GM23338 (cell line): ENCODE results near the gene EBF4. TPM values are rescaled to one million over a fixed set of nuclear protein-coding genes. Genes with fewer than 3 reads are reported as not detected.

Experiments used
- ATAC-seq: fragments of 200-7000 bp; cut with Tn5 transposase; 3 replicates; pipeline ENCODE4 v1.9.1; 2020
- DNase-seq: peaks from one replicate; pipeline ENCODE4 v3.0.0-alpha.2; 2015; ENCODE audit warnings: low spot score
- H2AFZ ChIP-seq: fragments of 200-600 bp; sonication (generic); 2 replicates; pipeline ENCODE4 v1.8.0; 2016; ENCODE audit warnings: antibody characterized with exemption, mild to moderate bottlenecking, moderate library complexity
- H3F3A ChIP-seq: fragments of 200-600 bp; sonication (generic); replicated peaks from 2 replicates; pipeline ENCODE4 v1.8.0; 2017; ENCODE audit warnings: antibody characterized with exemption, mixed run types, low read depth
- H3K27ac ChIP-seq: fragments of 200-600 bp; sonication (generic); 2 replicates; pipeline ENCODE4 v1.6.1; 2016; ENCODE audit warnings: low read depth
- H3K27me3 ChIP-seq: fragments of 200-600 bp; sonication (generic); 2 replicates; pipeline ENCODE4 v1.8.0; 2016; ENCODE audit warnings: mild to moderate bottlenecking, mixed run types, moderate library complexity; ENCODE audit not compliant: insufficient read depth
- H3K36me3 ChIP-seq: fragments of 200-600 bp; sonication (generic); 2 replicates; pipeline ENCODE4 v1.8.0; 2016; ENCODE audit warnings: mild to moderate bottlenecking; ENCODE audit not compliant: insufficient read depth
- H3K4me1 ChIP-seq: fragments of 200-600 bp; sonication (generic); 2 replicates; pipeline ENCODE4 v1.8.0; 2016; ENCODE audit warnings: mild to moderate bottlenecking, moderate library complexity; ENCODE audit not compliant: insufficient read depth
- H3K4me2 ChIP-seq: fragments of 200-600 bp; sonication (generic); 2 replicates; pipeline ENCODE4 v1.7.1; 2017; ENCODE audit warnings: mixed run types
- H3K4me3 ChIP-seq: fragments of 200-600 bp; sonication (generic); 2 replicates; pipeline ENCODE4 v1.6.1; 2016; ENCODE audit warnings: mixed run types
- H3K79me2 ChIP-seq: fragments of 200-600 bp; sonication (generic); replicated peaks from 2 replicates; pipeline ENCODE4 v1.8.0; 2017; ENCODE audit warnings: mild to moderate bottlenecking; ENCODE audit not compliant: insufficient read depth
- H3K9me2 ChIP-seq: fragments of 200-600 bp; sonication (generic); 2 replicates; pipeline ENCODE4 v1.8.0; 2017; ENCODE audit not compliant: insufficient read depth
- H4K20me1 ChIP-seq: fragments of 200-600 bp; sonication (generic); replicated peaks from 2 replicates; pipeline ENCODE4 v1.8.0; 2017; ENCODE audit warnings: mild to moderate bottlenecking; ENCODE audit not compliant: insufficient read depth
- H3K27ac Mint-ChIP-seq: 2 replicates; pipeline ENCODE4 v1.8.0; 2020; ENCODE audit warnings: inconsistent platforms, mild to moderate bottlenecking, moderate library complexity, mixed read lengths
- H3K27me3 Mint-ChIP-seq: 3 replicates; pipeline ENCODE4 v1.8.0; 2022; ENCODE audit warnings: low read depth, mild to moderate bottlenecking, moderate library complexity, mixed read lengths, inconsistent platforms; ENCODE audit not compliant: insufficient read depth, poor library complexity
- H3K36me3 Mint-ChIP-seq: 3 replicates; pipeline ENCODE4 v1.8.0; 2021; ENCODE audit warnings: low read depth, mild to moderate bottlenecking, inconsistent platforms, moderate library complexity, mixed read lengths
- H3K4me1 Mint-ChIP-seq: 3 replicates; pipeline ENCODE4 v1.8.0; 2020; ENCODE audit warnings: mild to moderate bottlenecking, inconsistent platforms, mixed read lengths
- H3K4me3 Mint-ChIP-seq: 3 replicates; pipeline ENCODE4 v1.8.0; 2021; ENCODE audit warnings: moderate library complexity, mild to moderate bottlenecking, inconsistent platforms, mixed read lengths
- H3K9me3 Mint-ChIP-seq: 3 replicates; pipeline ENCODE4 v1.8.0; 2020; ENCODE audit warnings: moderate library complexity, mild to moderate bottlenecking, inconsistent platforms, mixed read lengths
- CREB1 ChIP-seq: fragments of 250-450 bp; sonication (Bioruptor Pico); IDR thresholded peaks from 2 replicates; pipeline ENCODE4 v1.5.0; 2020; ENCODE audit warnings: low read depth, mild to moderate bottlenecking, moderate library complexity
- EZH2 ChIP-seq: fragments of 200-600 bp; sonication (generic); IDR thresholded peaks from one replicate; pipeline ENCODE4 v1.8.0; 2017; ENCODE audit warnings: antibody characterized with exemption, mild to moderate bottlenecking, low read depth; ENCODE audit not compliant: unreplicated experiment
- EZH2phosphoT487 ChIP-seq: fragments of 200-600 bp; sonication (generic); IDR thresholded peaks from one replicate; pipeline ENCODE4 v1.8.1; 2018; ENCODE audit warnings: antibody characterized with exemption; ENCODE audit not compliant: unreplicated experiment
- JUNB ChIP-seq: IDR thresholded peaks from one replicate; pipeline ENCODE4 v1.6.1; 2016; ENCODE audit warnings: antibody characterized with exemption; ENCODE audit not compliant: unreplicated experiment
- NANOG ChIP-seq: IDR thresholded peaks from 2 replicates; pipeline ENCODE4 v1.6.1; 2016; ENCODE audit warnings: antibody characterized with exemption, borderline replicate concordance
- POLR2AphosphoS5 ChIP-seq: IDR thresholded peaks from 2 replicates; pipeline ENCODE4 v1.6.1; 2016; ENCODE audit warnings: antibody characterized with exemption, low read depth
- REST ChIP-seq: IDR thresholded peaks from one replicate; pipeline ENCODE4 v1.6.1; 2018; ENCODE audit warnings: antibody characterized with exemption; ENCODE audit not compliant: unreplicated experiment
- STAT1 ChIP-seq: IDR thresholded peaks from one replicate; pipeline ENCODE4 v1.6.1; 2016; ENCODE audit warnings: antibody characterized with exemption; ENCODE audit not compliant: unreplicated experiment
- ZNF114 ChIP-seq: fragments of 250-450 bp; sonication (Bioruptor Pico); IDR thresholded peaks from 2 replicates; pipeline ENCODE4 v1.5.0; 2020; ENCODE audit warnings: mild to moderate bottlenecking, moderate library complexity
- ZNF331 ChIP-seq: fragments of 250-450 bp; sonication (Bioruptor Pico); IDR thresholded peaks from 2 replicates; pipeline ENCODE4 v1.5.0; 2020; ENCODE audit warnings: low read depth, mild to moderate bottlenecking, moderate library complexity
- ZNF462 ChIP-seq: fragments of 250-450 bp; sonication (Bioruptor Pico); IDR thresholded peaks from 2 replicates; pipeline ENCODE4 v1.5.0; 2020; ENCODE audit warnings: mild to moderate bottlenecking, moderate library complexity
- polyA plus RNA-seq: library from polyadenylated mRNA; unstranded; fragments of >200 nt; fragmentation: Nextera tagmentation; extraction: Ambion mirVana; gene quantifications from 2 replicates; pipeline ENCODE4 v1.2.1, GENCODE V29; 2016
- total RNA-seq: library from RNA; depleted of rRNA; stranded (reverse); fragments of >200 nt; shearing (Covaris generic); gene quantifications from 2 replicates; pipeline ENCODE4 v1.2.3, GENCODE V29; 2014
- TF ChIP-seq, protein P1 (sequence below), 2 experiments: fragments of 200-600 bp in 1 of 2; sonication (generic) in 1 of 2; conservative IDR thresholded peaks; 2 replicates each; pipeline versions ENCODE4 v1.5.1 to v1.6.1; 2016 to 2017; ENCODE audit warnings: antibody characterized with exemption in 2 of 2, low read depth in 2 of 2, mild to moderate bottlenecking in 2 of 2, moderate library complexity in 1 of 2
- TF ChIP-seq, protein P2 (sequence below): IDR thresholded peaks from 2 replicates; pipeline ENCODE4 v1.6.1; 2016; ENCODE audit warnings: antibody characterized with exemption

The EBF4 gene
- total and polyA plus RNA-seq, 2 experiments from 2014 or later: 0.66 to 1.6 TPM

DNA sequence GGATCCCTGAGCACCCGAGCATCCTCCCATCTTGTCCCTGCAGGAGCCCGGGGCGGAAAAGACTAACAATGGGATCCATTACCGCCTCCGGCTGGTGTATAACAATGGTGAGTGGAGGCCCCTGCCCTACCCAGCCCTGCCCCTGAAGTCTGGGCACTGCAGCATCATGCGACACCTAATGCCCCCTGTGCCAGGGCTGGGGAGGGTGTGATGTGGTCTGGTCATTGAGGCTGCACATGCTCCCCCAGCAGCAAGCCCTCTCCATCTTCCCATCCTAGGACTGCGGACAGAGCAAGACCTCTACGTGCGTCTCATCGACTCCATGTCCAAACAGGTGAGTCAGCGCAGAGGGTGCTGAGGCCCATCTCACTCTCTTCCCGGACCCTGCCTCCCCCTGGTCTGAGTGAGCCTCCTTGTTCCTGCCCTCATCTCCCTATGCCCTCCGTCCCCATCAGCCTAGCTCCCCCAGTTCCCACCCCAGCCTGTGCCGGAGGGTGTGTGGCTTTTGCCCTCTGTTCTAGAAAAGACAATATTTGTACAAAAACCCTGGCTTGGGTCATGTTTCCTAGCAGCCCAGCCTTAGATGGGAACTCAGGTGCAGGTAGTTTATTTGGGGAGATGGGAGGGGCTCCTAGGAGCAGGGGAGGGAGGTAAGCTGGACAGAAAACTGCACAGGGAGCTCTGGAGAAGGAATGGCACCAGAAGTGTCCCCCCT is 13.5 kb downstream of the EBF4 start:
- H3K27me3 Mint-ChIP-seq: peaks cover 35% of the 10 kb centered on the region

More for the DNA sequence above, 13.5 kb downstream of the EBF4 start:
- Histone ChIP-seq H3K4me3 (no peak overlapping the region), H3K27me3 (peaks cover 63% of the 10 kb centered on the region), H3K4me2 (peak overlapping the region; percentile 66), H3K36me3 (no peaks in the 10 kb centered on the region), H2AFZ (no peak overlapping the region), H3K79me2 (no peaks in the 10 kb centered on the region), H3F3A (no peaks in the 10 kb centered on the region), H3K4me1 (peaks cover 46% of the 10 kb centered on the region), H3K27ac (no peak overlapping the region), H3K9me2 (no peaks in the 10 kb centered on the region), H4K20me1 (no peaks in the 10 kb centered on the region)
- H3K4me3 Mint-ChIP-seq: no peak overlapping the region
- H3K9me3 Mint-ChIP-seq: no peaks in the 10 kb centered on the region; the same call in 2 of the 3 replicates
- TF ChIP-seq REST (no peak), CREB1 (CRISPR knock-in tag) (no peak), ZNF114 (no peak), JUNB (no peak), STAT1 (no peak), ZNF331 (CRISPR knock-in tag) (no peak), ZNF462 (no peak), POLR2AphosphoS5 (no peak), EZH2 (no peak), EZH2phosphoT487 (no peak), NANOG (no peak)
- TF ChIP-seq, protein P1, sequence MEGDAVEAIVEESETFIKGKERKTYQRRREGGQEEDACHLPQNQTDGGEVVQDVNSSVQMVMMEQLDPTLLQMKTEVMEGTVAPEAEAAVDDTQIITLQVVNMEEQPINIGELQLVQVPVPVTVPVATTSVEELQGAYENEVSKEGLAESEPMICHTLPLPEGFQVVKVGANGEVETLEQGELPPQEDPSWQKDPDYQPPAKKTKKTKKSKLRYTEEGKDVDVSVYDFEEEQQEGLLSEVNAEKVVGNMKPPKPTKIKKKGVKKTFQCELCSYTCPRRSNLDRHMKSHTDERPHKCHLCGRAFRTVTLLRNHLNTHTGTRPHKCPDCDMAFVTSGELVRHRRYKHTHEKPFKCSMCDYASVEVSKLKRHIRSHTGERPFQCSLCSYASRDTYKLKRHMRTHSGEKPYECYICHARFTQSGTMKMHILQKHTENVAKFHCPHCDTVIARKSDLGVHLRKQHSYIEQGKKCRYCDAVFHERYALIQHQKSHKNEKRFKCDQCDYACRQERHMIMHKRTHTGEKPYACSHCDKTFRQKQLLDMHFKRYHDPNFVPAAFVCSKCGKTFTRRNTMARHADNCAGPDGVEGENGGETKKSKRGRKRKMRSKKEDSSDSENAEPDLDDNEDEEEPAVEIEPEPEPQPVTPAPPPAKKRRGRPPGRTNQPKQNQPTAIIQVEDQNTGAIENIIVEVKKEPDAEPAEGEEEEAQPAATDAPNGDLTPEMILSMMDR (conservative IDR thresholded peaks at IDR 0.05; ENCODE audit: low read depth in 2 of 2): no peak
- TF ChIP-seq, protein P2, sequence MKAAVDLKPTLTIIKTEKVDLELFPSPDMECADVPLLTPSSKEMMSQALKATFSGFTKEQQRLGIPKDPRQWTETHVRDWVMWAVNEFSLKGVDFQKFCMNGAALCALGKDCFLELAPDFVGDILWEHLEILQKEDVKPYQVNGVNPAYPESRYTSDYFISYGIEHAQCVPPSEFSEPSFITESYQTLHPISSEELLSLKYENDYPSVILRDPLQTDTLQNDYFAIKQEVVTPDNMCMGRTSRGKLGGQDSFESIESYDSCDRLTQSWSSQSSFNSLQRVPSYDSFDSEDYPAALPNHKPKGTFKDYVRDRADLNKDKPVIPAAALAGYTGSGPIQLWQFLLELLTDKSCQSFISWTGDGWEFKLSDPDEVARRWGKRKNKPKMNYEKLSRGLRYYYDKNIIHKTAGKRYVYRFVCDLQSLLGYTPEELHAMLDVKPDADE: no peak
- H3K27ac Mint-ChIP-seq: no peak overlapping the region
- no peaks in the 10 kb centered on the region for H3K36me3 Mint-ChIP-seq
- H3K4me1 Mint-ChIP-seq: peaks cover 42% of the 10 kb centered on the region
- DNase-seq: peak; percentile 74
- peak; percentile 58 for ATAC-seq
